ENCODE data around the gene PLEKHA1. TPM values are rescaled to one million over a fixed set of nuclear protein-coding genes. Genes with fewer than 3 reads are reported as not detected.

The PLEKHA1 gene
- total and polyA plus RNA-seq, 2 of the 13 experiments (the other 11 are each of a cell fraction or from before 2014, with no cell fraction given): 32.2 to 53.3 TPM

- TF ChIP-seq ZSCAN22 (CRISPR knock-in tag; IDR thresholded peaks at IDR 0.05) (no peak), ZBTB20 (CRISPR knock-in tag; IDR thresholded peaks at IDR 0.05; ENCODE audit: borderline replicate concordance, low read depth) (no peak), GLI4 (CRISPR knock-in tag; IDR thresholded peaks at IDR 0.05; ENCODE audit: borderline replicate concordance) (no peak), ZNF451 (CRISPR knock-in tag; IDR thresholded peaks at IDR 0.05) (no peak), ZBTB34 (CRISPR knock-in tag; IDR thresholded peaks at IDR 0.05) (no peak), PRDM10 (CRISPR knock-in tag; IDR thresholded peaks at IDR 0.05; ENCODE audit: low read depth) (peak; percentile 71; the same call in 1 of the 2 replicates), MZF1 (CRISPR knock-in tag; IDR thresholded peaks at IDR 0.05; ENCODE audit: borderline replicate concordance) (no peak), ZNF720 (CRISPR knock-in tag; IDR thresholded peaks at IDR 0.05) (no peak), SIN3B (IDR thresholded peaks at IDR 0.05; ENCODE audit: low read length) (no peak; the same call in 1 of the 2 replicates), SMARCC2 (IDR thresholded peaks at IDR 0.05) (no peak), MIER2 (CRISPR knock-in tag; IDR thresholded peaks at IDR 0.05) (0 out of 2 replicates have a peak, but pooled peaks have one; percentile 59), ZNF460 (CRISPR knock-in tag; IDR thresholded peaks at IDR 0.05; ENCODE audit: borderline replicate concordance) (no peak), ZNF383 (CRISPR knock-in tag; IDR thresholded peaks at IDR 0.05; ENCODE audit: borderline replicate concordance) (no peak), ZNF331 (CRISPR knock-in tag; IDR thresholded peaks at IDR 0.05) (peak; percentile 39; the same call in 1 of the 2 replicates)
- TF ChIP-seq, protein P1, sequence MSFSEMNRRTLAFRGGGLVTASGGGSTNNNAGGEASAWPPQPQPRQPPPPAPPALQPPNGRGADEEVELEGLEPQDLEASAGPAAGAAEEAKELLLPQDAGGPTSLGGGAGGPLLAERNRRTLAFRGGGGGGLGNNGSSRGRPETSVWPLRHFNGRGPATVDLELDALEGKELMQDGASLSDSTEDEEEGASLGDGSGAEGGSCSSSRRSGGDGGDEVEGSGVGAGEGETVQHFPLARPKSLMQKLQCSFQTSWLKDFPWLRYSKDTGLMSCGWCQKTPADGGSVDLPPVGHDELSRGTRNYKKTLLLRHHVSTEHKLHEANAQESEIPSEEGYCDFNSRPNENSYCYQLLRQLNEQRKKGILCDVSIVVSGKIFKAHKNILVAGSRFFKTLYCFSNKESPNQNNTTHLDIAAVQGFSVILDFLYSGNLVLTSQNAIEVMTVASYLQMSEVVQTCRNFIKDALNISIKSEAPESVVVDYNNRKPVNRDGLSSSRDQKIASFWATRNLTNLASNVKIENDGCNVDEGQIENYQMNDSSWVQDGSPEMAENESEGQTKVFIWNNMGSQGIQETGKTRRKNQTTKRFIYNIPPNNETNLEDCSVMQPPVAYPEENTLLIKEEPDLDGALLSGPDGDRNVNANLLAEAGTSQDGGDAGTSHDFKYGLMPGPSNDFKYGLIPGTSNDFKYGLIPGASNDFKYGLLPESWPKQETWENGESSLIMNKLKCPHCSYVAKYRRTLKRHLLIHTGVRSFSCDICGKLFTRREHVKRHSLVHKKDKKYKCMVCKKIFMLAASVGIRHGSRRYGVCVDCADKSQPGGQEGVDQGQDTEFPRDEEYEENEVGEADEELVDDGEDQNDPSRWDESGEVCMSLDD (CRISPR knock-in tag; IDR thresholded peaks at IDR 0.05; ENCODE audit: borderline replicate concordance): no peak
- TF ChIP-seq, protein P2, sequence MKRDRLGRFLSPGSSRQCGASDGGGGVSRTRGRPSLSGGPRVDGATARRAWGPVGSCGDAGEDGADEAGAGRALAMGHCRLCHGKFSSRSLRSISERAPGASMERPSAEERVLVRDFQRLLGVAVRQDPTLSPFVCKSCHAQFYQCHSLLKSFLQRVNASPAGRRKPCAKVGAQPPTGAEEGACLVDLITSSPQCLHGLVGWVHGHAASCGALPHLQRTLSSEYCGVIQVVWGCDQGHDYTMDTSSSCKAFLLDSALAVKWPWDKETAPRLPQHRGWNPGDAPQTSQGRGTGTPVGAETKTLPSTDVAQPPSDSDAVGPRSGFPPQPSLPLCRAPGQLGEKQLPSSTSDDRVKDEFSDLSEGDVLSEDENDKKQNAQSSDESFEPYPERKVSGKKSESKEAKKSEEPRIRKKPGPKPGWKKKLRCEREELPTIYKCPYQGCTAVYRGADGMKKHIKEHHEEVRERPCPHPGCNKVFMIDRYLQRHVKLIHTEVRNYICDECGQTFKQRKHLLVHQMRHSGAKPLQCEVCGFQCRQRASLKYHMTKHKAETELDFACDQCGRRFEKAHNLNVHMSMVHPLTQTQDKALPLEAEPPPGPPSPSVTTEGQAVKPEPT (CRISPR knock-in tag; IDR thresholded peaks at IDR 0.05; ENCODE audit: low read depth): no peak
- TF ChIP-seq, protein P3, sequence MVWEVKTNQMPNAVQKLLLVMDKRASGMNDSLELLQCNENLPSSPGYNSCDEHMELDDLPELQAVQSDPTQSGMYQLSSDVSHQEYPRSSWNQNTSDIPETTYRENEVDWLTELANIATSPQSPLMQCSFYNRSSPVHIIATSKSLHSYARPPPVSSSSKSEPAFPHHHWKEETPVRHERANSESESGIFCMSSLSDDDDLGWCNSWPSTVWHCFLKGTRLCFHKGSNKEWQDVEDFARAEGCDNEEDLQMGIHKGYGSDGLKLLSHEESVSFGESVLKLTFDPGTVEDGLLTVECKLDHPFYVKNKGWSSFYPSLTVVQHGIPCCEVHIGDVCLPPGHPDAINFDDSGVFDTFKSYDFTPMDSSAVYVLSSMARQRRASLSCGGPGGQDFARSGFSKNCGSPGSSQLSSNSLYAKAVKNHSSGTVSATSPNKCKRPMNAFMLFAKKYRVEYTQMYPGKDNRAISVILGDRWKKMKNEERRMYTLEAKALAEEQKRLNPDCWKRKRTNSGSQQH (CRISPR knock-in tag; IDR thresholded peaks at IDR 0.05; ENCODE audit: low read depth): peak; percentile 52; the same call in 1 of the 2 replicates
Observed at GRCh38 chr10:122331615-122332446, 42.7 kb upstream of the PLEKHA1 start (continued).
